Fibroblast of villous mesenchyme (primary cell): ENCODE measurements around the gene LNX2. TPM values are rescaled to one million over a fixed set of nuclear protein-coding genes. Genes with fewer than 3 reads are reported as not detected.

Experiments
- DNase-seq: peaks from one replicate; pipeline ENCODE4 v3.0.0-alpha.2; 2010; ENCODE audit warnings: low read depth
- H3K4me3 ChIP-seq: 2 replicates; pipeline ENCODE4 v1.5.1; 2011; ENCODE audit warnings: low read depth, mild to moderate bottlenecking, low read length
- total RNA-seq: library from RNA; depleted of rRNA; stranded (reverse); fragments of >200 nt; gene quantifications from 2 replicates; pipeline ENCODE4 v1.2.3, GENCODE V29; 2012
- TF ChIP-seq, protein P1 (sequence below): IDR thresholded peaks from 2 replicates; pipeline ENCODE4 v1.5.1; 2012; ENCODE audit warnings: low read depth, mild to moderate bottlenecking, low read length; ENCODE audit not compliant: insufficient read depth

The LNX2 gene
- total RNA-seq, 1 donor = 7.8 TPM

DNA sequence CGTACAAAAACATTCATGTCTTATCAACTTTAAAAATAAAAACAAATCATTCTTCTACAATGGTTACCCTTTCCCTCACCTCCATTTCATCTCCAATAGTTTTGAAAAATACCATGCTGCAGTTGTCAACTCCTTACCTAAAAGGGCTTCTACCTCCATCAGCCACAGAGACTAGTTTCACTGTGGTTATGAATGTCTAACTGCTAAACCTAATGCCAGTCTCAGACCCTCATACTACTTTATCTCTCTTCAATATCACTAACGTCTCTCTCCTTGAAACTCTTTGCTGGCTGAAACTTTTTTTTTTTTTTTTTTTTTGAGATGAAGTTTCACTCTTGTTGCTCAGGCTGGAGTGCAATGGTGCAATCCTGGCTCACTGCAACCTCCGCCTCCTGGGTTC, 27.1 kb downstream of the LNX2 start:
- no peak overlapping the region for H3K4me3 ChIP-seq
- TF ChIP-seq, protein P1, sequence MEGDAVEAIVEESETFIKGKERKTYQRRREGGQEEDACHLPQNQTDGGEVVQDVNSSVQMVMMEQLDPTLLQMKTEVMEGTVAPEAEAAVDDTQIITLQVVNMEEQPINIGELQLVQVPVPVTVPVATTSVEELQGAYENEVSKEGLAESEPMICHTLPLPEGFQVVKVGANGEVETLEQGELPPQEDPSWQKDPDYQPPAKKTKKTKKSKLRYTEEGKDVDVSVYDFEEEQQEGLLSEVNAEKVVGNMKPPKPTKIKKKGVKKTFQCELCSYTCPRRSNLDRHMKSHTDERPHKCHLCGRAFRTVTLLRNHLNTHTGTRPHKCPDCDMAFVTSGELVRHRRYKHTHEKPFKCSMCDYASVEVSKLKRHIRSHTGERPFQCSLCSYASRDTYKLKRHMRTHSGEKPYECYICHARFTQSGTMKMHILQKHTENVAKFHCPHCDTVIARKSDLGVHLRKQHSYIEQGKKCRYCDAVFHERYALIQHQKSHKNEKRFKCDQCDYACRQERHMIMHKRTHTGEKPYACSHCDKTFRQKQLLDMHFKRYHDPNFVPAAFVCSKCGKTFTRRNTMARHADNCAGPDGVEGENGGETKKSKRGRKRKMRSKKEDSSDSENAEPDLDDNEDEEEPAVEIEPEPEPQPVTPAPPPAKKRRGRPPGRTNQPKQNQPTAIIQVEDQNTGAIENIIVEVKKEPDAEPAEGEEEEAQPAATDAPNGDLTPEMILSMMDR = no peak
- no peak for DNase-seq

DNA sequence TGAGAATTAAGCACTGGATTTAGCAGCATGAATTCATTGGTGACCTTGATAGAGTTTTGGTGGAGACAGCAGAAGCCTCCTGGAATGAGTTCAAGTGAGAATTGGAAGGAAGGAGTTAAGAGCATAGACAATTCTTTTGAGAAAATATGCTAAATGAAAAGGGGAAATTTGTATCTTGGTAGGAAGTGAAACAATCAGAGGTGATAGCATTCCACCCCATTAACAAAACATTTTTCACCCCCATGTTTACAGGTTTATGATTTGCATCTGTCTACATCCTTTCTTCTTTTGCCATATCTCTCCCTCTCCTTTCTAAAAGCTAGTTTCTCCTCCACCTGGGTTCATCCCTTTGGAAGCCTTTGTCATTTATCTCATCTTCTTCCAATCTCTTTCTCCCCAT, 27.5 kb downstream of the LNX2 start:
- no peak overlapping the region for H3K4me3 ChIP-seq
- no peak for DNase-seq
- TF ChIP-seq, protein P1 = no peak

DNA sequence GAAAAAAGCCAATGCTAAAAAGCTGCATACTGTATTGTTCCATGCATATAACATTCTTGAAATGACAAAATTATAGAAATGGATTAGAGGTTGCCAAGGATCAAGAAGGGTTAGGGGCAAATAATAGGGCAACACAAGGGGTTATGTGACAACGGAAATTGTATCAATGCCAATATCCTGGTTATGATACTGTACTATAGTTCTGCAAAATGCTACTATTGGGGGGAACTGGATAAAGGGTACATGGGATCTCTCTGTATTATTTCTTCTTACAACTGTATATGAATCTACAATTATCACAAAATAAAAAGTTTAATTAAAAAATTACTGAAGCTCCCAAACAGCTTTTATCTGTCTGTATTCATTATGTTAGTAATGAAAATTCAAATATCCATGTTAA, 31.9 kb downstream of the LNX2 start:
- TF ChIP-seq, protein P1 = no peak
- no peak overlapping the region for H3K4me3 ChIP-seq
- DNase-seq = no peak

DNA sequence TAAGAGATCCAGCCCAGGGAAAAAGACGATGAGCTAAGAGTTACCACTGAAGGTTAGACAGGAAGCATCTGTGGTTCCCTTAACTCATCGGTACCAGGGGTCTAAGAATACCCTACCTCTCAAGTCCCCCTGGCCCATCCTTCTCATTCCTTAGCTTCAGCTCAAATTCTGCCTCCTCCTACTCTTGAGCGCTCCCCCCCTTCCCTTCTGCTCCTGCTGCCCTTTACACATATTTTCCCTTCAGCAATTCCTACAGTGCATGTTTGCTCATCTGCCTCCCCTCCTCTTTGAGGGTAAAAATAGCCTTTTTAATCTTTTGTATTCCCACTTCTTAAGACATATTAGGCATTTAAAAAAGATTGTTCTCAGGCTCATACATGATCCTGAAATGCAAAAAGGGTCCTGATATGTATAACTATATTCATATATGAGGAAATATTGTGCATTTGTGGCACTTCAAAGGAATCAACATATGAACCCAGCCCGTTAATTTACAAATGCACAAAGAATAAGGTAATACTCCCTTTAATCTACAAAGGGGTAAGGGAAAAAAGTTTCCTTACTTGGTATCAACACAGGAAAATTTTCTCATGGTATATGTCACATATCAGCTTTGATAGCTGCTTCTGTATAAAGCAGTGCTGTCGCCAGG, 33.1 kb downstream of the LNX2 start:
- no peak overlapping the region for H3K4me3 ChIP-seq
- TF ChIP-seq, protein P1 = no peak
- no peak for DNase-seq

DNA sequence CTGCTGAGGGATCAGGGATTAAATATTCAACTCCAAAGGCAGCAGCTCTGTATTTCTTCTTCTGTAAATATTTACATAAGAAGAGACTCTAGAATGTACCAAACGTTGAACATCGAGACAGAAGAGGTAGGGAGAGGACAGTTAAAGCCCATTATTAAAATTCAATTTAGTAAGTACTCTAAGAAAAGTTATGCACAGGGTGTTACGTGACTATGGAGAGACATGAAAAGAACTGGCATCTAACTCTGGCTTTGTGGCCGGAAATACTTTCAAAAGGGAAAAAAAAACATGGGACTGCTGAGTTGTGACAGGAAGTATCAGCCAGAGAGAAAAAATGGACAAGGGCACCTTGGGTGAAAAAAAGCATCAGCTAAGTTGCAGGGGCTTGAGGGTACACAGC, 36.7 kb downstream of the LNX2 start:
- TF ChIP-seq, protein P1 = no peak
- DNase-seq = no peak
- H3K4me3 ChIP-seq = no peak overlapping the region

DNA sequence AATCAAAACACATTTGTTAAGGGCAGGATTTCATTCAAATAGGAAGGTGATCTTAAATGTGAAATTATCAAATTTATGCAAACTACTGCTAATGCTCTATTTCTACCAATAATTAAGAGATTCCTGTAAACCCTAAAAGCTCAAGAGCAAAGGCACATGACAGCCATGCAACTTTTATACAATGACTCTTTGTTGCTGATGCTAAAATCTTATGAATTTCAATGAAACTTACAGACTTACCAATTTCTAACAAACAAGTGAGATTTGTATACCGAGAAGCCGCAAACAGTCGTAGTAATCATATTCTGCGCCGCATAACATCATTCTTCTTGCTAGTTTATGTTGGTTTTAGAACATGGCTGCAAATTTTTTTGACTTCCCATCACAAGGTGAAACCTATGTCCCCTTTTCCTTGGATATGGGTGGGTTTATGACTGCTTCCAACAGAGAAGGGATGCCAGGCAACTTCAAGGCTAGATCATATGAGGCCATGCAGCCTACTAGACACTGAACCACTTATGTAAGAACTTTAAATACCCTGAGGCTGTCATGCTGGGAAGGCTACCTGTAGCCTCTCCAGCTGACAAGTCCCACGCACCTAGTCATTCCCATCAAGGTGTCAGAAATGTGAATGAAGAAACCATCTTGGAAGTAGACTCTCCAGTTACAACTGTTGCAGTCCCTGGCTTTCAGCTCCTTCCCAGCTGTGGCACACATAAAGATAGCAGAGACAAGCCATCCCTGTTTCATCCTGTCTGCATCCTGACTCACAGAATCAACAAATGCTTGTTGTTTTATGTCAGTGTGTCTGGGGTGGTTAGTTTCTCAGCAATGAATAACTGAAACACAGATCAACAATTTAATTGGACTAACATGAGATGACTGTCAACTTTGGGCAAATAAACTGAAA, 42.0 kb downstream of the LNX2 start:
- DNase-seq = peak; percentile 62
- TF ChIP-seq, protein P1 = no peak
- H3K4me3 ChIP-seq = no peak overlapping the region
